Suppressor macrophage treated with lipopolysaccharide for 1 hour (primary cell): Measurements from ENCODE around the gene DRC7.
"Not testable (repeated sequence)": the region's sequence is repeated elsewhere in the genome, so short reads cannot be mapped to it uniquely, and the experiment has no call there.

ENCODE experiments used
- DNase-seq, 3 donors: peaks; one replicate each; pipeline ENCODE4 v3.0.0-alpha.2; 2020 to 2022

The DRC7 gene

GRCh38 chr16:57661510-57661909, 33.1 kb upstream of the DRC7 start:
- DNase-seq = no peak

DNA sequence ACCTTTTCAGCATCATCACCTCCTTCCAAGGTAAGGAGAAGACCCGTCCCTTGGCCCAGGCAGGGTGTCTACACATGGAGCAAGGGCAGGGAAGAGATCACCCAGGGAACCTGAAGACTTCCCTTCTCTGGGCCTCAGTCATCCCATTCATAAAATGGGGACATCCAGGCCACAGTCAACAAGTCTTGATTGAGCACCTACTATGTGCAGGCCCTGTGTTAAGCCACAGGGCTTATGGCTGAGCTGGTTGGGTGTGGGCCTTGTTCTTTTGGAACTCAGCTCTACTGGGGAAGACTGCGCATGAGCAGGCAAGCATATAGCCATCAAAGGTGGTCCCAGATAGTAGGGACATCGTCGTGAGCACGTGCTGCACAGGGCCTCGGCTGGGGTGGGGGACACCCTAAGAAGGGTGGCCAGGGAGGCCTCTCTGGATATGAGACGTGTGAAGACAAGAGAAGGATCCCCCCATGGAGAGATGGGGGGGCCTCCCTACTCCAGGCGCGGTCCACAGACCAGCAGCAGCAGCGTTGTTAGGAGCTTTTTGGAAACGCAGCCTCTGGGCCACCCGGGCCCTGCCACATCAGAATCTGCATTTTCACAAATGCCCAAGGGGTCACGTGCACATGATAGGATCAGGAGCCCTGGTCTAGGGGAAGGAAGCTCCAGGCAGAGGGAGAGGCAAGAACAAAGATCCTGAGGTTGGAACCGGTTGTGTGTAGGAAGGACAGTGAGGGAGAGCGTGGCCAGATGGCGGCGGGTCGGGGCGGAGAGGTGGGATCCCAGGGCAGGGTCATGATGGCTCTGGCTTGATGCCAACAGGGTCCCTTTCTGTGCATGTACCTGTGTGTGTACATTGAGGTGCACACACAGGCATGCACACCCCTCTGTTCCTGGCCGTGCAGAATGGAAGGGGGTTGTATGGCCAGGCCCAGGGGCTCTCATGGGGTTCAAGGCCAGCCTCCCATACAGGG, 32.4 kb upstream of the DRC7 start:
- DNase-seq = no peak

DNA sequence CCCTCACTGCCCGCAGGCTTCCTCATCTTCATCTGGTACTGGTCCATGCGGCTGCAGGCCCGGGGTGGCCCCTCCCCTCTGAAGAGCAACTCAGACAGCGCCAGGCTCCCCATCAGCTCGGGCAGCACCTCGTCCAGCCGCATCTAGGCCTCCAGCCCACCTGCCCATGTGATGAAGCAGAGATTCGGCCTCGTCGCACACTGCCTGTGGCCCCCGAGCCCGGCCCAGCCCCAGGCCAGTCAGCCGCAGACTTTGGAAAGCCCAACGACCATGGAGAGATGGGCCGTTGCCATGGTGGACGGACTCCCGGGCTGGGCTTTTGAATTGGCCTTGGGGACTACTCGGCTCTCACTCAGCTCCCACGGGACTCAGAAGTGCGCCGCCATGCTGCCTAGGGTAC, 31.2 kb upstream of the DRC7 start:
- DNase-seq = no peak

GRCh38 chr16:57663917-57664661, 30.5 kb upstream of the DRC7 start:
- no peak for DNase-seq

DNA sequence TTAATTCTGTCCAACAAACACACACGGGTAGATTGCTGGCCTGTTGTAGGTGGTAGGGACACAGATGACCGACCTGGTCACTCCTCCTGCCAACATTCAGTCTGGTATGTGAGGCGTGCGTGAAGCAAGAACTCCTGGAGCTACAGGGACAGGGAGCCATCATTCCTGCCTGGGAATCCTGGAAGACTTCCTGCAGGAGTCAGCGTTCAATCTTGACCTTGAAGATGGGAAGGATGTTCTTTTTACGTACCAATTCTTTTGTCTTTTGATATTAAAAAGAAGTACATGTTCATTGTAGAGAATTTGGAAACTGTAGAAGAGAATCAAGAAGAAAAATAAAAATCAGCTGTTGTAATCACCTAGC, 30.0 kb upstream of the DRC7 start:
- DNase-seq = no peak

DNA sequence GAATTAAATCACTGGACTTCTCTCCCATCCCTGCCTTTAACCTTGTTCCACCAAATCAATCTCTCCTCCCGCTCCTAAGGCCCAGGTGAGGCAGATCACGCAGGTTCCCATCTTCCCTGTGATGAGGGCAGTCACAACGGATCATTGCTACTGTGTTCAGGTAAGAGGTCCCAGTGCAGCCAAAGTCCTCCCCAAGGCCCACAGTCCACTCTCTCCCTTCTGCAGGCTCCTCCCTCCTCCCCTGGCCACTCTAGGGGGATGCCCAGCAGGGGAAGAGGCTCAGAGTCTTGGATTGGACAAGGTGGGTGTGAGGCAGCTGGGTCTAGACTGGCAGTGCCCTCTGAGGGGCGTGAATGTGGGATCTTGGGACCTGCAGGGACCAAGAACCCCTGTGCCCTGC, 29.1 kb upstream of the DRC7 start:
- DNase-seq = no peak

GRCh38 chr16:57666353-57667047, 28.1 kb upstream of the DRC7 start:
- DNase-seq = no peak

DNA sequence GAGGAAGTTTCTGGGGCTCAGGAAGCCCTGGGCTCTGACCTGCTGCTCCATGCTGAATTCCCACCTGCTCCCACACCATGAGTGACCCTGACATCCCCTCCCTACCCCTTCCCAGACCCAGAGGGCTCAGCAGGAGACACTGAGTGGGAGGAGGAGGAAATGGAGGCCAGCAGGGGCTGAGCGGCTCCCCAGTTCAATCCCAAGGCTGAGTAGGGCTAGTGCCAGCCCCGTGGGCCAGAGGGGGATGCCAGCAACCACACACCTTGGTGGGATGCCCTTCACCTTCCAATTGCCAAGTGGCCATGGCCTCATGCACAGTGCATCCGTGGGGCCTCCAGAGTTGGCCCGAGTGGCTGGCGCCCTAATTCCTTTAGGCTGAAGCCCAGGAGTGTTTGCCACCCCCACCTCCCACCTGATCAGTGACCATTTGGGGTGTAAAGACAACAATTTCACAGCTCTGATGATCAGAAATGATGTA, 27.5 kb upstream of the DRC7 start:
- no peak for DNase-seq

DNA sequence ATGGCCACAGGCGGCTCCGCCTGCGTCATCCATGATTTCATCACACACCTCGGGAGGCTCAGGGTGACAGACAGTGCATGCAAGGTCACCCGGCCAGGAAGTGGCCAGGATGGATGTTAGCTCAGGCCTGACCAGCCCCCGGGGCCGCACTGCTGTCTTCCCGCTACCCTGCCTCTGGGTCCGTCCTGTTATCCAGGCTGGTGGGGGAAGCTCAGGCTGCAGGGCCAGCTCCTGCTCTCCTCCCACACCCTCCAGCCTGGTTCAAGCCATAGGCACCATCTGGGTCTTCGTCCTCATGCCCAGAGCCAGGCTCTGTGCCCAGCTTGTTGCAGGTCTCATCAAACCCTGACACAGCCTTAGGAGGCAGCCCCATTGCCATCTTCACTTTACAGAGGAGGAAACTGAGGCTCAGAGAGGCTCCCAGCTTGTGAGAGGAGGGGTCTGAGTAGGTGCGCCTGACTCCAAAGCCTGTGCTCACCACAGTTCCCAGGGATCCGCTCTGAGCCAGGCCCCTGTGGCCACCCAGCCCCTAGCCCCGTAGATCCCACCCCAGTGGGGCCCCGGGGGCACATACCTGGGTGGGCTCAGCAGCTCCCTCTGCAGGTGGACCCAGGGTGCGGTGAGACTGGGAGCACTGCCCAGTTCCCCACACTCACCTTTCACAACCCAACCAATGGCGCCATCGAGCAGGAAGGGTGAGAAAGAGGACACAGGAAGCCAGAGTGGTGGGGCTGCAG, 26.9 kb upstream of the DRC7 start:
- peak; percentile 93 for DNase-seq

DNA sequence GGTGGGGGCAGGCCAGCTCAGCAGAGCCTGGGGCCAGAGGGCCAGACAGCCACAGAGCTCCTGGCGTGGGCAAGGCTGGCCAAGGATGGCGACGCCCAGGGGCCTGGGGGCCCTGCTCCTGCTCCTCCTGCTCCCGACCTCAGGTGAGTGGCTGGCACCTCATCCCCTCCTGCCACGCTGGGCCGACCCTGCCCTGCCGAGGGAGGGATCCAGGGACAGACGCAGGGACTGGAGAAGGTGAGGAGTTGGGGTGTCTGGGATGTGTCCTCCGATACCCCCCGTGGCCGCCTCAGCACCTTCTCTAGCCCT, 26.4 kb upstream of the DRC7 start, which contains the start of gene ADGRG3:
ADGRG3 (plus strand) TSS at position 44 of the 309 bp plus-strand sequence; CDS start at position 86, 42 bp downstream.
- no peak for DNase-seq

DNA sequence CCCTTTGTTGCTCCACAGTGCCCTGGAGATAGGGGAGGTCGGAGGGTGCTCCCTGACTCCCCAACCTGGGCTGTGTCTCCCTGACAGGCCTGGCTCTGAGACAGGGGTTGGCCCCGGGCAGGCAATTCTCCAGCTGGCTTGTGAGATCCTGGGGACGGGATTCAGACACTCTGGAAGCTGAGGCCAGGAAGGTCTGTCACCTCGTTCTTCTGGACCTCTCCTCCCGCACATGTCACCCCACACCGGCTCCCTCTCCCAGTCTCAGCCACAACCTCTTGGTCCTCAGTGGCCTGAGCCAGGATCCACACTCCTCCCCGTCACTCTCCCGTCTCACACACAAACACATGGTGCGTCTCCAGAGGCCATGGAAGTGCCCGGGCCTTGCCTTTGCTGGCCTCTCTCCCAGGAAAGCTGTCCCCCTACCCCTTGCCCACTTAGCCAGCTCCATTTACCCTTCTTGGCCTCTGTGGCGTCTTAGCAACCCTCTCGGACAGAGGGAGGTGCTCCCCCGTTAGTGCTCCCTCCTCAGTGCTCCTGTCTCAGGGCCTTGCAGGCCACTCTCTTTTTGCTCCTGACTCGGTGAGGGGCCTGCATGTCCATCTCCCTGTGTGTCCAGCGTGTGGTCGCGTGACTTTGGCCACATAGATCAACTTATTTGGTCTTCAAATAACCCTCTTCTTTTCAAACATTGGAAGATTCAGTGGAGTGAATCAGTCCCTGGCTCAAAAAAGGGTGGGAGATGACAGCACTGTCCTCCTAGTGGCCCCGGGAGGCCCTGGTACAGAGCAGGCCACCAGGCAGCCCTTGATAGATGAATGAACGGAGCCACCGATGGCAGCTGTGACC, 25.8 kb upstream of the DRC7 start:
- DNase-seq = no peak

DNA sequence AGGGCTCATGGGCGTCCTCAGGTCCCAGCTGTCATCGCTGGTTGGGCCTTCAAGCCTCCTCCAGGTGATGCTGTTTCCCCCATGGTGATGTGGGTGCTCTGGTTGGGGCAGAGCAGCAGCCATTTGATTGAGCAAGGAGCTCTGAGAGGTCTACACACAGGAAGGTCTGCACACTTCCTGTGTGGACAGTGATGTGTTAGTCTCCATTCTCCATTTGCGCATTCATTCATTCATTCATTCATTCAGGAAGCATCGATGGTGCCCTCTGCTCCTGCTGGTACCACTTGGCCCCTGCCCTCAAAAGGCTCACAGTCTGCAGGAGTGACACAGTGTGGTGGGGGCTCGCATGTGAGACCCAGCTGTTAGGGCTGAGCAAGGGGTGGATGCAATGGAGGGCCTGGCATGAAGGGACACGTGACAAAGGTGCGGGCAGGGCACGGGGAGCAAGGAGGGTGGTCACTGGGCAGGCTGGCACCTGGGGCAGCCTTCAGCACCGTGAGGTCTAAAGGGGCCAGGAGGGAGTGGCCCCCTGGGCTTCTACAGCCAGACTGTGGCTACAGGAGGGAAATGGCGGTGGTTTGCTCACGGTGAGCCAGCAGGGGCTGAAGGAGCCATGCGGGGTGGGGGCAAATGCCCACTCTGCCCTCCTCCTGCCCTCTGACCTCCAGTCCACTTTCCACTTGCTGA, 25.0 kb upstream of the DRC7 start:
- no peak for DNase-seq

DNA sequence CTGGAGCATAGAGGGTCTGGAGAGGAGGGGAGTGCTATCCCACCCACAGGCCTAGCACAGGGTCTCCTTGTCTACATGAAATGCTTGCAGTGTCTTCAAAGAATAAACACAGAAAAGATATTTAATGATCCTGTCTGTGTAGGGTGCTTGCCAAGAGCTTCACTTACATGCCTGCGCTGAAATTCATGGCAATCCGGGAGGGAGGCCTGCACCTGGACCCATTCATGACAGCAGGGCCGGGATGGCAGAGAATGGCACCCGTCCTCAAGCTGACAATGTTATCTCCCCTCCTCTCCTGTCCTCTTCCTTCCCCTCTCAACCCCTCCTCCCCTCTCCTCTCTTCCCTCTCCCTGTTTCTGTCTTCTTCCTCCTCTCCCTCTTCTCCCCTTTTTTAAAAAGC, 24.4 kb upstream of the DRC7 start:
- DNase-seq = no peak

DNA sequence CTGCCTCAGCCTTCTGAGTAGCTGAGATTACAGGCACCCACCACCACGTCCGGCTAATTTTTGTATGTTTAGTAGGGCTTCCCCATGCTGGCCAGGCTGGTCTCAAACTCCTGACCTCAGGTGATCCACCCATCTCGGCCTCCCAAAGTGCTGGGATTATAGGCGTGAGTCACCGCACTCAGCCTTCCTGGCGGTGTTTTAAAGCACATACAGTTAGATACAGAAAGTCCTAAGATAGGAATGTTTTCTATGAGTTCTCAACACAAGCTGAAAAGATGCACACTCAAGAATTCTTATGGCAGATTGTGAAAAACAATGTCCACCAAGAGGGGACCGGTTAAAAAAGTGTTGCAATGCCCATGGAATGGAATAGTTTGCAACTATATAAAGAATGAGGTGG, 23.2 kb upstream of the DRC7 start:
- DNase-seq = not testable (repeated sequence)

DNA sequence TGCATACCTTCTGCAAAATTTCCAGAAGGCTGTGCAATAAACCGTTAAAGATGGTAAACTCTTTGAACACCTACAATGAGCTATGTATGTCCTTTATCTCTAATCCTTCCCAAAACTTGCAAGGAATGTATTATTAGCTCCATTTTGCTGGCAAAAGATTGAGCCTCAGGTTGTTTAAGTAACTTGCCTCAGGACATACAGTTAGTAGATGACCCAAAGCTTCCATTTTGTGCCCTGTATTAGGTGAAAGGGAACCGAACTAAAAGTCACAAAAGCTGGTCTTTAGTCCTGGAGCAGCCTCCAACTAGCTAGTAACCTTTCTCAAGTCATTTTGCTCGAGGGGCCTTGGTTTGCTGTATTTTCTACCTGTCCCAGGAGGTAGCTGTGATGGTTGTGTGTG, 22.2 kb upstream of the DRC7 start:
- no peak for DNase-seq

GRCh38 chr16:57672824-57673223, 21.8 kb upstream of the DRC7 start:
- DNase-seq = no peak

- peak in 1 of 3 donors; percentile 26 for DNase-seq
Observed at GRCh38 chr16:57675741-57676551, 18.7 kb upstream of the DRC7 start.

- no peak for DNase-seq
Observed at GRCh38 chr16:57676553-57677085, 18.0 kb upstream of the DRC7 start.

- DNase-seq = no peak
Observed at GRCh38 chr16:57677622-57678369, 16.8 kb upstream of the DRC7 start.
